DND-41 (cell line): ENCODE results near the gene SYNDIG1.

Experiments used
- CTCF ChIP-seq: IDR thresholded peaks from 2 replicates; pipeline ENCODE4 v1.5.1; 2012; ENCODE audit warnings: borderline replicate concordance, low read length, moderate library complexity, mild to moderate bottlenecking; ENCODE audit not compliant: poor library complexity, severe bottlenecking; ENCODE audit errors: extremely low read depth
- EZH2 ChIP-seq: IDR thresholded peaks from 3 replicates; pipeline ENCODE4 v1.6.1; 2012; ENCODE audit warnings: borderline replicate concordance, low read depth, mild to moderate bottlenecking, moderate library complexity, low read length, inconsistent platforms; ENCODE audit not compliant: severe bottlenecking

GRCh38 chr20:24488064-24488799, 18.8 kb downstream of the SYNDIG1 start:
- no peak for TF ChIP-seq CTCF
- TF ChIP-seq EZH2: no peak
